ENCODE data around the gene KRTAP10-12.

GRCh38 chr21:44657635-44658540 lies 39.1 kb upstream of the KRTAP10-12 start, which contains the start of gene KRTAP12-3:
- TF ChIP-seq, protein P1, sequence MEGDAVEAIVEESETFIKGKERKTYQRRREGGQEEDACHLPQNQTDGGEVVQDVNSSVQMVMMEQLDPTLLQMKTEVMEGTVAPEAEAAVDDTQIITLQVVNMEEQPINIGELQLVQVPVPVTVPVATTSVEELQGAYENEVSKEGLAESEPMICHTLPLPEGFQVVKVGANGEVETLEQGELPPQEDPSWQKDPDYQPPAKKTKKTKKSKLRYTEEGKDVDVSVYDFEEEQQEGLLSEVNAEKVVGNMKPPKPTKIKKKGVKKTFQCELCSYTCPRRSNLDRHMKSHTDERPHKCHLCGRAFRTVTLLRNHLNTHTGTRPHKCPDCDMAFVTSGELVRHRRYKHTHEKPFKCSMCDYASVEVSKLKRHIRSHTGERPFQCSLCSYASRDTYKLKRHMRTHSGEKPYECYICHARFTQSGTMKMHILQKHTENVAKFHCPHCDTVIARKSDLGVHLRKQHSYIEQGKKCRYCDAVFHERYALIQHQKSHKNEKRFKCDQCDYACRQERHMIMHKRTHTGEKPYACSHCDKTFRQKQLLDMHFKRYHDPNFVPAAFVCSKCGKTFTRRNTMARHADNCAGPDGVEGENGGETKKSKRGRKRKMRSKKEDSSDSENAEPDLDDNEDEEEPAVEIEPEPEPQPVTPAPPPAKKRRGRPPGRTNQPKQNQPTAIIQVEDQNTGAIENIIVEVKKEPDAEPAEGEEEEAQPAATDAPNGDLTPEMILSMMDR (IDR thresholded peaks at IDR 0.05; ENCODE audit: low read depth, low read length, missing input control), result no peak
- TF ChIP-seq EGR1 (IDR thresholded peaks at IDR 0.05; ENCODE audit: low read depth in 2 of 2) (no peak), HNF4A (conservative IDR thresholded peaks at IDR 0.05) (no peak)
- TF ChIP-seq, protein P2, sequence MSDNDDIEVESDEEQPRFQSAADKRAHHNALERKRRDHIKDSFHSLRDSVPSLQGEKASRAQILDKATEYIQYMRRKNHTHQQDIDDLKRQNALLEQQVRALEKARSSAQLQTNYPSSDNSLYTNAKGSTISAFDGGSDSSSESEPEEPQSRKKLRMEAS (IDR thresholded peaks at IDR 0.05), result no peak
